Trophoblast cell (in vitro differentiated cells and primary cell): Measurements from ENCODE around the gene ZNF512B.
"Not testable (repeated sequence)": the region's sequence is repeated elsewhere in the genome, so short reads cannot be mapped to it uniquely, and the experiment has no call there.

ENCODE experiments used
- DNase-seq, 2 donors: peaks; one replicate each; pipeline ENCODE4 v3.0.0-alpha.2; 2016
- H2AFZ ChIP-seq: 2 replicates; pipeline ENCODE4 v1.6.1; 2013; ENCODE audit warnings: low read length, moderate library complexity, mild to moderate bottlenecking; ENCODE audit not compliant: insufficient read depth, poor library complexity
- H2AK5ac ChIP-seq: 2 replicates; pipeline ENCODE4 v1.6.1; 2013; ENCODE audit warnings: mild to moderate bottlenecking, low read length
- H2BK120ac ChIP-seq: 2 replicates; pipeline ENCODE4 v1.6.1; 2013; ENCODE audit warnings: low read length, mild to moderate bottlenecking, moderate library complexity; ENCODE audit not compliant: insufficient read depth, poor library complexity
- H2BK12ac ChIP-seq: 2 replicates; pipeline ENCODE4 v1.6.1; 2013; ENCODE audit warnings: mild to moderate bottlenecking, low read length, moderate library complexity
- H2BK5ac ChIP-seq: 2 replicates; pipeline ENCODE4 v1.6.1; 2013; ENCODE audit warnings: low read length, low read depth, moderate library complexity, mild to moderate bottlenecking; ENCODE audit not compliant: poor library complexity
- H3K14ac ChIP-seq: 2 replicates; pipeline ENCODE4 v1.6.1; 2013; ENCODE audit warnings: mild to moderate bottlenecking, low read length
- H3K18ac ChIP-seq: 2 replicates; pipeline ENCODE4 v1.6.1; 2013; ENCODE audit warnings: mild to moderate bottlenecking, low read length
- H3K23ac ChIP-seq: 2 replicates; pipeline ENCODE4 v1.6.1; 2013; ENCODE audit warnings: low read length
- H3K27ac ChIP-seq: 2 replicates; pipeline ENCODE4 v1.5.1; 2013; ENCODE audit warnings: low read depth, mild to moderate bottlenecking, inconsistent platforms, low read length, moderate library complexity
- H3K27me3 ChIP-seq: 2 replicates; pipeline ENCODE4 v1.6.1; 2013; ENCODE audit warnings: inconsistent platforms, mild to moderate bottlenecking, low read length, moderate library complexity; ENCODE audit not compliant: insufficient read depth
- H3K36me3 ChIP-seq, 2 experiments: 1 replicate in 1 of 2; 2 replicates in 1 of 2; pipeline ENCODE4 v1.6.1; 2013; ENCODE audit warnings: low read length in 2 of 2, mild to moderate bottlenecking in 2 of 2, moderate library complexity in 1 of 2; ENCODE audit not compliant: insufficient read depth in 2 of 2, control insufficient read depth in 1 of 2
- H3K4ac ChIP-seq: 2 replicates; pipeline ENCODE4 v1.6.1; 2013; ENCODE audit warnings: low read depth, mild to moderate bottlenecking, low read length, moderate library complexity
- H3K4me1 ChIP-seq, 2 experiments: 1 replicate in 1 of 2; 2 replicates in 1 of 2; pipeline ENCODE4 v1.6.1; 2013; ENCODE audit warnings: low read length in 2 of 2, mild to moderate bottlenecking in 2 of 2, moderate library complexity in 1 of 2; ENCODE audit not compliant: insufficient read depth in 2 of 2, control insufficient read depth in 1 of 2
- H3K4me2 ChIP-seq: 2 replicates; pipeline ENCODE4 v1.6.1; 2013; ENCODE audit warnings: inconsistent platforms, mild to moderate bottlenecking, low read length, moderate library complexity
- H3K4me3 ChIP-seq: 2 replicates; pipeline ENCODE4 v1.5.1; 2013; ENCODE audit warnings: mild to moderate bottlenecking, low read depth, low read length, inconsistent platforms
- H3K79me1 ChIP-seq: one replicate; pipeline ENCODE4 v1.6.1; 2013; ENCODE audit warnings: low read length
- H3K79me2 ChIP-seq: 2 replicates; pipeline ENCODE4 v1.6.1; 2013; ENCODE audit warnings: low read length, mild to moderate bottlenecking; ENCODE audit not compliant: control insufficient read depth, insufficient read depth, poor library complexity
- H3K9ac ChIP-seq: 2 replicates; pipeline ENCODE4 v1.6.1; 2013; ENCODE audit warnings: mild to moderate bottlenecking, low read length
- H3K9me3 ChIP-seq: 2 replicates; pipeline ENCODE4 v1.6.1; 2013; ENCODE audit warnings: low read depth, mild to moderate bottlenecking, control low read depth, inconsistent platforms, low read length; ENCODE audit not compliant: insufficient read depth
- H4K12ac ChIP-seq: 2 replicates; pipeline ENCODE4 v1.6.1; 2013; ENCODE audit warnings: low read depth, mild to moderate bottlenecking, low read length, moderate library complexity
- H4K8ac ChIP-seq: 2 replicates; pipeline ENCODE4 v1.6.1; 2013; ENCODE audit warnings: low read depth, mild to moderate bottlenecking, low read length, moderate library complexity
- H4K91ac ChIP-seq: one replicate; pipeline ENCODE4 v1.6.1; 2013; ENCODE audit warnings: low read depth, mild to moderate bottlenecking, low read length, moderate library complexity
- WGBS: extraction: QIAGEN DNeasy Blood & Tissue Kit; methylation state at CpG from one replicate; pipeline ENCODE4 v1.1.7; 2013; ENCODE audit warnings: missing lambda C conversion rate; ENCODE audit not compliant: insufficient read length, insufficient coverage; ENCODE audit errors: extremely low coverage; 5-methylcytosine and 5-hydroxymethylcytosine counted together

ZNF512B gene

DNA sequence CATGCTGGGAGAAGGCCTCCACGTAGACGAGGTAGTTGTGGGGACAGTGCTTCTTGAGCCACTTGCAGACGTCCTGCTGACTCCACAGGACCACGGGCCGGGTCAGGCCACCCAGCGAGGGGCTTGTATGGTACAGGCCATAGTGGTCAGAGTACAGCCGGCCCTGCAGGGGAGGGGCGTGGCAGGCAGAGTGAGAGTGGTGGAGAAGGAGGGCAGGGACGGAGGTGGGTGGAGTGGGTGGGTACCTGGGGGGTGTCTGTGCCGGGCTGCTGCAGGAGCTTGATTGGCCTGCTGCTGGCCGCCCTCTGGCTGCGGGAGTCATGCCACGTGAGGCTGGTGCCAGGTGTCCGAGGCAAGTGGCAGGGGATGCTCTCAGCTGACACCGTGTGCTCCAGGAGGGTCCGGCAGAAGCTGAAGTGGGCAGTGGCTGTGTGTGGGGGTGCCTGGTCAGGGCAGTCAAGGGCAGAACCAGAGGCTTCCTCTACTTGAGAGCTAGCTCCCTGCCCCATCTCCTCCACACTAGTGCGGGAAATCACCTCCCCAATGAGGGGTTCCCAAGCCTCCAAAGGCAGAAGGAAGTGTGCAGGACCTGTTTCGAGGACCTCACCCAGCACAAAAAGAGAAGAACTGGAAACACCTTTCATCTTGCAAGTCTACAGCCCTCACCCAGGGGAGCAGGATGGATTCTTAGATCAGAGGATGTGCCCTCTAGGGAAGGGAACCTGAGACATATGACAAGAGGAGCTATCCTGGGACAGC lies 7.4 kb upstream of the ZNF512B start:
- H3K79me2 ChIP-seq = peaks cover 6% of the 10 kb centered on the region
- no peak overlapping the region for H3K18ac ChIP-seq
- no peak overlapping the region for H2AFZ ChIP-seq
- no peak overlapping the region for H2BK12ac ChIP-seq
- H3K4me3 ChIP-seq = no peak overlapping the region
- no peak overlapping the region for H4K8ac ChIP-seq
- H3K4me2 ChIP-seq = no peak overlapping the region
- peaks cover 10% of the 10 kb centered on the region for H3K79me1 ChIP-seq
- no peak overlapping the region for H3K23ac ChIP-seq
- no peak overlapping the region for H3K27ac ChIP-seq
- H2BK5ac ChIP-seq = no peak overlapping the region
- no peaks in the 10 kb centered on the region for H3K9me3 ChIP-seq
- peaks cover 18 to 24% of the 10 kb centered on the region in 2 experiments for H3K4me1 ChIP-seq
- H4K91ac ChIP-seq = no peak overlapping the region
- no peak overlapping the region for H2BK120ac ChIP-seq
- no peak for DNase-seq
- no CpG with 5 or more reads among the region's 18 CpGs for whole genome bisulfite sequencing
- no peak overlapping the region for H4K12ac ChIP-seq
- no peaks in the 10 kb centered on the region for H3K27me3 ChIP-seq
- no peak overlapping the region for H2AK5ac ChIP-seq
- H3K9ac ChIP-seq = no peak overlapping the region
- H3K36me3 ChIP-seq = peaks cover 0 to 2% of the 10 kb centered on the region in 2 experiments
- no peak overlapping the region for H3K14ac ChIP-seq
- H3K4ac ChIP-seq = no peak overlapping the region

DNA sequence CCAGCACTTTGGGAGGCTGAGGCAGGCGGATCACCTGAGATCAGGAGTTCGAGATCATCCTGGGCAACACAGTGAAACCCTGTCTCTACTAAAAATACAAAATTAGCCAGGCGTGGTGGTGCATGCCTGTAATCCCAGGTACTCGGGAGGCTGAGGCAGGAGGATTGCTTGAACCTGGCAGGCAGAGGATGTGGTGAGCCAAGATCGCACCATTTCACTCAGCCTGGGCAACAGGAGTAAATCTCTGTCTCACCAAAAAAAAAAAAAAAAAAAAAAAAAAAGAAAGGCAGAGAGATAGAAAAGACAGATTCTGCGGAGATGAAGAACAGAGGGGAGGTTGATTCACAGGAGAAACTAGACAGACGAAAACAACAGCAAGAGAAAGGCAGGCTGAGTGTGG lies 6.8 kb upstream of the ZNF512B start:
- H2BK5ac ChIP-seq, H4K12ac ChIP-seq, H4K91ac ChIP-seq, H3K27me3 ChIP-seq, H3K23ac ChIP-seq, H2AFZ ChIP-seq, H3K14ac ChIP-seq, DNase-seq, H3K27ac ChIP-seq, H3K9me3 ChIP-seq, H3K4me2 ChIP-seq, H2AK5ac ChIP-seq, H2BK120ac ChIP-seq, H3K36me3 ChIP-seq, H3K79me2 ChIP-seq, H2BK12ac ChIP-seq, H3K4ac ChIP-seq, H3K4me3 ChIP-seq, H4K8ac ChIP-seq, H3K18ac ChIP-seq, H3K9ac ChIP-seq: not testable (repeated sequence)
- Histone ChIP-seq H3K4me1 (peaks cover 16 to 21% of the 10 kb centered on the region in 2 experiments), H3K79me1 (peaks cover 10% of the 10 kb centered on the region)
- no CpG with 5 or more reads among the region's 7 CpGs for WGBS

DNA sequence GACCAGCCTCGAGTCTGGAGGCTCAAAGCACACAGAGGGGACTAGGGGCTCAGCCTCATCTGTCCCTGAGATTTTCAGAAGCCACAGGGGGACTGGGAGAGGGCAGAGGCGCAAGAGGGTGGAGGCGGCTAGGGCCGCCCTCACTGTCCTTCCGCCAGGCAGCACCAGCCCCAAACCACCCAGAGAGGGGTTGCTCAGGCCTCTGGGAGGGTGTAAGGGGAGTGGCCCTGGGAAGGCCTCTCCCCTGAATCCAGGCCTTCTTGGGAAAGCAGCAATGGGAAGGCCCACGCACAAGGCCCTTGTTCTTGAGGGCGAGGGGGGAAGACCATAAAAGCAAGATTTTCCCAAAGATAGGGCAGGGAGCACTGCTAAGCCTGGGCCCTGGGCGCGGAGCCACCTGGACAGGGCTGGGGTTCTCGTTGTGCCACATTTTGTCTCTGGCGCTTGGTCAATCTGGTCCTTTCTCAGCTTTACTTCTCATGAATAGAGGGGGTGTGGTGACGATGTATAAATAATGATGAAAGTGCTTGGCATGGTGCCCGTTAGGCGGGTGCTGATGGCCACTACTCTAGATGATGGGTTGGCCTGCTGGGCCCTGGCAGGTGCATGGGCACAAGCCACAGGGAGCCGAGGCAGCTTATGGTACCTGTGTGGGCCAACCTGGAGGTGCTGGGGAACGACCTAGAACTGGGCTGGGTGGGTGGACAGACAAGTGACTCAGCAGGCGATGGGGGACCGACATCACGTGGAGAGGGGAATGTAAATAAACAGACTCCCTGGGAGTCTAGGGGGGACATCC lies 4.9 kb upstream of the ZNF512B start:
- H3K4me1 ChIP-seq = peaks cover 14 to 17% of the 10 kb centered on the region in 2 experiments
- H2BK5ac ChIP-seq = no peak overlapping the region
- H3K9me3 ChIP-seq = no peaks in the 10 kb centered on the region
- no peak overlapping the region for H3K18ac ChIP-seq
- H2BK12ac ChIP-seq = no peak overlapping the region
- H2AFZ ChIP-seq = no peak overlapping the region
- no peak overlapping the region for H2AK5ac ChIP-seq
- peaks cover 0 to 2% of the 10 kb centered on the region in 2 experiments for H3K36me3 ChIP-seq
- no peak overlapping the region for H3K4me3 ChIP-seq
- no peak overlapping the region for H3K9ac ChIP-seq
- no peak overlapping the region for H2BK120ac ChIP-seq
- H3K4me2 ChIP-seq = no peak overlapping the region
- no peak overlapping the region for H4K12ac ChIP-seq
- no CpG with 5 or more reads among the region's 19 CpGs for WGBS
- no peak overlapping the region for H4K91ac ChIP-seq
- DNase-seq = no peak
- no peak overlapping the region for H3K4ac ChIP-seq
- no peaks in the 10 kb centered on the region for H3K27me3 ChIP-seq
- no peak overlapping the region for H3K27ac ChIP-seq
- no peak overlapping the region for H4K8ac ChIP-seq
- H3K79me1 ChIP-seq = peaks cover 11% of the 10 kb centered on the region
- peaks cover 6% of the 10 kb centered on the region for H3K79me2 ChIP-seq
- no peak overlapping the region for H3K14ac ChIP-seq
- no peak overlapping the region for H3K23ac ChIP-seq

DNA sequence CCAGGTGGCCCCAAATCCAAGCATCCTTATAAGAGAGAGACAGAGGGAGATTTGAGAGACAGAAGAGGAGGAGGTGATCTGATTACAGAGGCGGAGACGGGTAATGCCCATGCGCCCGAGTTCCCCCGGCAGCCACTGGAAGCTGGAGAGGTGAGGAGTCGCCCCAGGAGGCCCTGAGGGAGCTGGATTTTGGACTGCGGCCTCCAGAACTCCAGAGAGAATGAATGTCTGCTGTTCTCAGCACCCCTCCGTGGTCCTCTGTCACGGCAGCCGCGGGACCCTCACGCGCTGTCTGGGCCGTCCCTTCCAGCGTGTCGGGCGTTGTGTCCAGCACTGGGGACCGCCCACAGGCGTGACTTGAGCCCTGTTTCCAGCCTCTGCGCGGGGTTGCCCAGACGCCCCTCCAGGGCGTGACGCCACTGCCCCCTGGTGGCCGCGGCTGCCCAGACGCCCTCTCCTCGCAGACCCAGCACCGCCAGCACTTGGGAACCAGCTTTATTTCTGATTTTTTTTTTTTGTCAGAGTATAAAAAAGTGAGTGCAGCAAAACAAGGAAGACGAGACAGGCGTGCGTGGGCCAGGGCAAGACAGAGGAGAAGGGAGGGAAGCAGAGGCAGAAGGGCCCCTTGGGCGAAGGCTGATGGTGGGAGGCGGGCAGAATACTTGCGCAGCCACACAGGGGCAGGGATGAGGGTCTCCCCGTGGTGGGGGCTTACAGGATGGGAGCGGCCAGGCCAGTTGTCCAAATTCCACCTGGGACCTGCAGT lies 4.1 kb upstream of the ZNF512B start:
- Histone ChIP-seq H3K23ac (no peak overlapping the region), H2AFZ (peak overlapping the region; percentile 37), H2BK120ac (no peak overlapping the region), H3K4ac (no peak overlapping the region), H3K4me2 (peak overlapping the region; percentile 85), H3K4me3 (peak overlapping the region; percentile 27), H4K8ac (no peak overlapping the region), H3K9ac (peak overlapping the region; percentile 2), H3K9me3 (peaks cover under 1% of the 10 kb centered on the region), H3K79me1 (peaks cover 11% of the 10 kb centered on the region), H3K4me1 (peaks cover 15 to 21% of the 10 kb centered on the region in 2 experiments), H2BK5ac (no peak overlapping the region), H4K91ac (no peak overlapping the region), H3K36me3 (peaks cover 0 to 2% of the 10 kb centered on the region in 2 experiments), H2BK12ac (no peak overlapping the region), H2AK5ac (no peak overlapping the region), H3K79me2 (peaks cover 7% of the 10 kb centered on the region), H4K12ac (no peak overlapping the region), H3K27ac (no peak overlapping the region), H3K14ac (no peak overlapping the region), H3K27me3 (no peaks in the 10 kb centered on the region), H3K18ac (no peak overlapping the region)
- WGBS = no CpG with 5 or more reads among the region's 37 CpGs
- DNase-seq = peak; percentile 79 to 90
